ENCODE measurements around the gene OR10W1. TPM values are rescaled to one million over a fixed set of nuclear protein-coding genes. Genes with fewer than 3 reads are reported as not detected.

Gene OR10W1
- total and polyA plus RNA-seq, 2 of the 8 experiments (the other 6 are each of a cell fraction or from before 2014, with no cell fraction given) = not detected

Other genes starting within 250 kb of the OR10W1 start
- gene OR9Q1, start 244.4 kb downstream of the OR10W1 start, total RNA-seq (2021; fragmentation: NEBNext Ultra II Directional; extraction: Animal tissue kit (Norgen Biotek cat#: 25700)) = not detected in 2 replicates
- gene OR9Q1, start 244.4 kb downstream of the OR10W1 start, polyA plus RNA-seq (2011; rRNA removed) = not detected in 2 replicates
- gene OR6Q1, start 237.3 kb downstream of the OR10W1 start, total RNA-seq (2021; fragmentation: NEBNext Ultra II Directional; extraction: Animal tissue kit (Norgen Biotek cat#: 25700)) = not detected in 2 replicates
- gene OR6Q1, start 237.3 kb downstream of the OR10W1 start, polyA plus RNA-seq (2011; rRNA removed) = not detected in 2 replicates
- gene OR9I1, start 142.7 kb downstream of the OR10W1 start, total RNA-seq (2021; fragmentation: NEBNext Ultra II Directional; extraction: Animal tissue kit (Norgen Biotek cat#: 25700)) = not detected in 2 replicates
- not detected in 2 replicates for gene OR9I1, start 142.7 kb downstream of the OR10W1 start, polyA plus RNA-seq (2011; rRNA removed)
- gene OR9Q2, start 79.2 kb downstream of the OR10W1 start, total RNA-seq (2021; fragmentation: NEBNext Ultra II Directional; extraction: Animal tissue kit (Norgen Biotek cat#: 25700)) = not detected in 2 replicates
- not detected in 2 replicates for gene OR9Q2, start 79.2 kb downstream of the OR10W1 start, polyA plus RNA-seq (2011; rRNA removed)
- not detected in 2 replicates for gene OR1S2, start 64.1 kb downstream of the OR10W1 start, total RNA-seq (2021; fragmentation: NEBNext Ultra II Directional; extraction: Animal tissue kit (Norgen Biotek cat#: 25700))
- gene OR1S2, start 64.1 kb downstream of the OR10W1 start, polyA plus RNA-seq (2011; rRNA removed) = not detected in 2 replicates
- not detected in 2 replicates for gene OR1S1, start 55.5 kb downstream of the OR10W1 start, total RNA-seq (2021; fragmentation: NEBNext Ultra II Directional; extraction: Animal tissue kit (Norgen Biotek cat#: 25700))
- not detected in 2 replicates for gene OR1S1, start 55.5 kb downstream of the OR10W1 start, polyA plus RNA-seq (2011; rRNA removed)
- not detected in 2 replicates for gene OR10Q1, start 39.3 kb downstream of the OR10W1 start, total RNA-seq (2021; fragmentation: NEBNext Ultra II Directional; extraction: Animal tissue kit (Norgen Biotek cat#: 25700))
- gene OR10Q1, start 39.3 kb downstream of the OR10W1 start, polyA plus RNA-seq (2011; rRNA removed) = not detected in 2 replicates
- not detected in 2 replicates for gene OR5B17, start 90.8 kb upstream of the OR10W1 start, total RNA-seq (2021; fragmentation: NEBNext Ultra II Directional; extraction: Animal tissue kit (Norgen Biotek cat#: 25700))
- not detected in 2 replicates for gene OR5B17, start 90.8 kb upstream of the OR10W1 start, polyA plus RNA-seq (2011; rRNA removed)
- not detected in 2 replicates for gene OR5B3, start 138.6 kb upstream of the OR10W1 start, total RNA-seq (2021; fragmentation: NEBNext Ultra II Directional; extraction: Animal tissue kit (Norgen Biotek cat#: 25700))
- not detected in 2 replicates for gene OR5B3, start 138.6 kb upstream of the OR10W1 start, polyA plus RNA-seq (2011; rRNA removed)
- not detected in 2 replicates for gene OR5B2, start 159.9 kb upstream of the OR10W1 start, total RNA-seq (2021; fragmentation: NEBNext Ultra II Directional; extraction: Animal tissue kit (Norgen Biotek cat#: 25700))
- gene OR5B2, start 159.9 kb upstream of the OR10W1 start, polyA plus RNA-seq (2011; rRNA removed) = 0.06 TPM in 2 replicates
- not detected in 2 replicates for gene OR5B12, start 174.0 kb upstream of the OR10W1 start, total RNA-seq (2021; fragmentation: NEBNext Ultra II Directional; extraction: Animal tissue kit (Norgen Biotek cat#: 25700))
- gene OR5B12, start 174.0 kb upstream of the OR10W1 start, polyA plus RNA-seq (2011; rRNA removed) = not detected in 2 replicates
- not detected in 2 replicates for gene OR5B21, start 239.8 kb upstream of the OR10W1 start, total RNA-seq (2021; fragmentation: NEBNext Ultra II Directional; extraction: Animal tissue kit (Norgen Biotek cat#: 25700))
- gene OR5B21, start 239.8 kb upstream of the OR10W1 start, polyA plus RNA-seq (2011; rRNA removed) = not detected in 2 replicates